Measurements from ENCODE around the gene WFIKKN1. TPM values are rescaled to one million over a fixed set of nuclear protein-coding genes. Genes with fewer than 3 reads are reported as not detected.

WFIKKN1 gene
- total RNA-seq, 1 donor from 2014 or later, result 0.89 TPM

- no peaks in the 10 kb centered on the region for H3K9me3 ChIP-seq (ENCODE audit: insufficient read depth, low read depth, low read length)
- no peaks in the 10 kb centered on the region for H3K27me3 ChIP-seq (ENCODE audit: insufficient read depth, low read length)
- H3K9ac ChIP-seq (ENCODE audit: low read length), result no peak overlapping the region
- no peak overlapping the region for H3K4me3 Mint-ChIP-seq (ENCODE audit: unreplicated experiment)
- H3K4me1 Mint-ChIP-seq (ENCODE audit: low read depth, unreplicated experiment), result peaks cover 8% of the 10 kb centered on the region
- H3K79me2 ChIP-seq (ENCODE audit: insufficient read depth, low read length), result peaks cover 75% of the 10 kb centered on the region
- no peaks in the 10 kb centered on the region for H3K9me3 Mint-ChIP-seq (ENCODE audit: unreplicated experiment)
- H3K4me3 ChIP-seq (ENCODE audit: insufficient read depth, low read depth, low read length), result no peak overlapping the region
- no peak overlapping the region for H3K4me2 ChIP-seq (ENCODE audit: low read length)
- H3K27me3 Mint-ChIP-seq (ENCODE audit: low read depth, unreplicated experiment), result no peaks in the 10 kb centered on the region
- H4K20me1 ChIP-seq (ENCODE audit: insufficient read depth, low read length), result peaks cover 69% of the 10 kb centered on the region
- H2AFZ ChIP-seq (ENCODE audit: low read depth, low read length), result no peak overlapping the region
- DNase-seq (ENCODE audit: low read depth), result no peak
- peaks cover 14% of the 10 kb centered on the region for H3K4me1 ChIP-seq (ENCODE audit: insufficient read depth, low read length)
- no peak for FAIRE-seq
- TF ChIP-seq CTCF (IDR thresholded peaks at IDR 0.05; ENCODE audit: insufficient read depth, low read depth, low read length), result no peak
- no peak for TF ChIP-seq EZH2 (IDR thresholded peaks at IDR 0.05; ENCODE audit: insufficient read depth, low read length)
- H3K27ac Mint-ChIP-seq (ENCODE audit: unreplicated experiment), result no peak overlapping the region
- H3K36me3 Mint-ChIP-seq (ENCODE audit: low read depth, unreplicated experiment), result peaks cover 12% of the 10 kb centered on the region
- H3K36me3 ChIP-seq (ENCODE audit: insufficient read depth, low read length), result no peaks in the 10 kb centered on the region
- H3K27ac ChIP-seq (ENCODE audit: low read depth, low read length), result no peak overlapping the region
Observed at GRCh38 chr16:592518-593306, 38.1 kb upstream of the WFIKKN1 start.

- no peak overlapping the region for H3K27ac Mint-ChIP-seq (ENCODE audit: unreplicated experiment)
- TF ChIP-seq EZH2 (IDR thresholded peaks at IDR 0.05; ENCODE audit: insufficient read depth, low read length) (no peak), CTCF (IDR thresholded peaks at IDR 0.05; ENCODE audit: insufficient read depth, low read depth, low read length) (no peak)
- H2AFZ ChIP-seq (ENCODE audit: low read depth, low read length), result no peak overlapping the region
- H3K4me2 ChIP-seq (ENCODE audit: low read length), result no peak overlapping the region
- H3K27me3 ChIP-seq (ENCODE audit: insufficient read depth, low read length), result no peaks in the 10 kb centered on the region
- FAIRE-seq, result no peak
- H3K4me3 Mint-ChIP-seq (ENCODE audit: unreplicated experiment), result no peak overlapping the region
- peaks cover 68% of the 10 kb centered on the region for H3K79me2 ChIP-seq (ENCODE audit: insufficient read depth, low read length)
- H3K9ac ChIP-seq (ENCODE audit: low read length), result no peak overlapping the region
- H3K27me3 Mint-ChIP-seq (ENCODE audit: low read depth, unreplicated experiment), result no peaks in the 10 kb centered on the region
- peaks cover 6% of the 10 kb centered on the region for H3K4me1 Mint-ChIP-seq (ENCODE audit: low read depth, unreplicated experiment)
- H3K36me3 ChIP-seq (ENCODE audit: insufficient read depth, low read length), result no peaks in the 10 kb centered on the region
- no peak overlapping the region for H3K27ac ChIP-seq (ENCODE audit: low read depth, low read length)
- DNase-seq (ENCODE audit: low read depth), result no peak
- H3K4me1 ChIP-seq (ENCODE audit: insufficient read depth, low read length), result peaks cover 8% of the 10 kb centered on the region
- H3K4me3 ChIP-seq (ENCODE audit: insufficient read depth, low read depth, low read length), result no peak overlapping the region
- H3K9me3 ChIP-seq (ENCODE audit: insufficient read depth, low read depth, low read length), result no peaks in the 10 kb centered on the region
- peaks cover 12% of the 10 kb centered on the region for H3K36me3 Mint-ChIP-seq (ENCODE audit: low read depth, unreplicated experiment)
- H4K20me1 ChIP-seq (ENCODE audit: insufficient read depth, low read length), result peaks cover 66% of the 10 kb centered on the region
- no peaks in the 10 kb centered on the region for H3K9me3 Mint-ChIP-seq (ENCODE audit: unreplicated experiment)
Observed at GRCh38 chr16:593406-593805, 37.4 kb upstream of the WFIKKN1 start.

GRCh38 chr16:593807-594206, 37.0 kb upstream of the WFIKKN1 start:
- H3K36me3 ChIP-seq (ENCODE audit: insufficient read depth, low read length), result no peaks in the 10 kb centered on the region
- Mint-ChIP-seq H3K27ac (ENCODE audit: unreplicated experiment) (peak overlapping the region; percentile 18), H3K4me1 (ENCODE audit: low read depth, unreplicated experiment) (peaks cover 6% of the 10 kb centered on the region), H3K9me3 (ENCODE audit: unreplicated experiment) (no peaks in the 10 kb centered on the region), H3K27me3 (ENCODE audit: low read depth, unreplicated experiment) (no peaks in the 10 kb centered on the region), H3K36me3 (ENCODE audit: low read depth, unreplicated experiment) (peaks cover 12% of the 10 kb centered on the region), H3K4me3 (ENCODE audit: unreplicated experiment) (no peak overlapping the region)
- no peak overlapping the region for H2AFZ ChIP-seq (ENCODE audit: low read depth, low read length)
- no peak for FAIRE-seq
- no peak overlapping the region for H3K27ac ChIP-seq (ENCODE audit: low read depth, low read length)
- no peak overlapping the region for H3K4me2 ChIP-seq (ENCODE audit: low read length)
- DNase-seq (ENCODE audit: low read depth), result no peak
- H3K4me3 ChIP-seq (ENCODE audit: insufficient read depth, low read depth, low read length), result no peak overlapping the region
- H3K4me1 ChIP-seq (ENCODE audit: insufficient read depth, low read length), result peaks cover 8% of the 10 kb centered on the region
- H3K9ac ChIP-seq (ENCODE audit: low read length), result no peak overlapping the region
- H3K27me3 ChIP-seq (ENCODE audit: insufficient read depth, low read length), result no peaks in the 10 kb centered on the region
- H4K20me1 ChIP-seq (ENCODE audit: insufficient read depth, low read length), result peaks cover 69% of the 10 kb centered on the region
- peaks cover 68% of the 10 kb centered on the region for H3K79me2 ChIP-seq (ENCODE audit: insufficient read depth, low read length)
- H3K9me3 ChIP-seq (ENCODE audit: insufficient read depth, low read depth, low read length), result no peaks in the 10 kb centered on the region
- no peak for TF ChIP-seq EZH2 (IDR thresholded peaks at IDR 0.05; ENCODE audit: insufficient read depth, low read length)
- no peak for TF ChIP-seq CTCF (IDR thresholded peaks at IDR 0.05; ENCODE audit: insufficient read depth, low read depth, low read length)
